ENCODE measurements around the gene DSCAML1. TPM values are rescaled to one million over a fixed set of nuclear protein-coding genes. Genes with fewer than 3 reads are reported as not detected.

DSCAML1 gene
- total and polyA plus RNA-seq, 12 donors, result 0.16 to 1.5 (median 0.57) TPM

GRCh38 chr11:117771841-117772240 is 25.2 kb downstream of the DSCAML1 start:
- no peaks in the 10 kb centered on the region for H3K9me3 ChIP-seq
- H3K4me1 ChIP-seq, result no peaks in the 10 kb centered on the region
- no peak for TF ChIP-seq CTCF (IDR thresholded peaks at IDR 0.05)
- H3K4me3 ChIP-seq, result no peak overlapping the region
- H3K27ac ChIP-seq, result no peak overlapping the region
- intact Hi-C loops (cut with DNase I), result no loop called here
- H3K36me3 ChIP-seq, result peaks cover 0 to 33% (median 0%) of the 10 kb centered on the region in 9 donors
- H3K27me3 ChIP-seq, result peaks cover 0 to 17% (median 0%) of the 10 kb centered on the region in 7 donors
- WGBS, 2 donors, result 92 to 95% methylated on average over 7 of the region's 7 CpGs
- no peak for DNase-seq
- no peak for ATAC-seq

GRCh38 chr11:117771197-117771596 is 25.8 kb downstream of the DSCAML1 start:
- WGBS, 2 donors, result 84 to 86% methylated on average over 6 of the region's 6 CpGs
- Histone ChIP-seq H3K9me3 (no peaks in the 10 kb centered on the region), H3K4me3 (no peak overlapping the region), H3K27ac (no peak overlapping the region), H3K27me3 (peaks cover 0 to 13% (median 0%) of the 10 kb centered on the region in 7 donors), H3K4me1 (no peaks in the 10 kb centered on the region), H3K36me3 (peaks cover 0 to 31% (median 0%) of the 10 kb centered on the region in 9 donors)
- intact Hi-C loops (cut with DNase I), result no loop called here
- DNase-seq, result no peak
- no peak for TF ChIP-seq CTCF (IDR thresholded peaks at IDR 0.05)
- ATAC-seq, result no peak

- intact Hi-C loops (cut with DNase I), result no loop called here
- Histone ChIP-seq H3K9me3 (no peaks in the 10 kb centered on the region), H3K4me3 (no peak overlapping the region), H3K36me3 (peaks cover 0 to 20% (median 0%) of the 10 kb centered on the region in 9 donors), H3K4me1 (no peaks in the 10 kb centered on the region), H3K27ac (no peak overlapping the region), H3K27me3 (peaks cover 0 to 8% (median 0%) of the 10 kb centered on the region in 7 donors)
- DNase-seq (no peak), ATAC-seq (no peak)
- WGBS, 2 donors, result 89% methylated on average over 4 of the region's 4 CpGs
- TF ChIP-seq CTCF (IDR thresholded peaks at IDR 0.05), result no peak
Observed at GRCh38 chr11:117770061-117770460, 27.0 kb downstream of the DSCAML1 start.

GRCh38 chr11:117769533-117769932 is 27.5 kb downstream of the DSCAML1 start:
- intact Hi-C loops (cut with DNase I), result no loop called here
- H3K4me1 ChIP-seq, result no peaks in the 10 kb centered on the region
- ATAC-seq, result no peak
- H3K27ac ChIP-seq, result no peak overlapping the region
- H3K4me3 ChIP-seq, result no peak overlapping the region
- no peak for DNase-seq
- WGBS, 2 donors, result 97% methylated on average over 2 of the region's 2 CpGs
- no peaks in the 10 kb centered on the region for H3K9me3 ChIP-seq
- peaks cover 0 to 6% (median 0%) of the 10 kb centered on the region in 7 donors for H3K27me3 ChIP-seq
- peaks cover 0 to 16% (median 0%) of the 10 kb centered on the region in 9 donors for H3K36me3 ChIP-seq
- TF ChIP-seq CTCF (IDR thresholded peaks at IDR 0.05), result no peak

Data from heart right ventricle (tissue), 16 donors.